HUDEP-2 (cell line): ENCODE data around the gene KIF13A.
"Not testable (repeated sequence)": the region's sequence is repeated elsewhere in the genome, so short reads cannot be mapped to it uniquely, and the experiment has no call there.

ENCODE experiments used
- DNase-seq, 76 experiments: peaks; one replicate each; lab custom pipeline; 2025; ENCODE audit not compliant: unreplicated experiment in 76 of 76; lab: John Stamatoyannopoulos, UW

The KIF13A gene

DNA sequence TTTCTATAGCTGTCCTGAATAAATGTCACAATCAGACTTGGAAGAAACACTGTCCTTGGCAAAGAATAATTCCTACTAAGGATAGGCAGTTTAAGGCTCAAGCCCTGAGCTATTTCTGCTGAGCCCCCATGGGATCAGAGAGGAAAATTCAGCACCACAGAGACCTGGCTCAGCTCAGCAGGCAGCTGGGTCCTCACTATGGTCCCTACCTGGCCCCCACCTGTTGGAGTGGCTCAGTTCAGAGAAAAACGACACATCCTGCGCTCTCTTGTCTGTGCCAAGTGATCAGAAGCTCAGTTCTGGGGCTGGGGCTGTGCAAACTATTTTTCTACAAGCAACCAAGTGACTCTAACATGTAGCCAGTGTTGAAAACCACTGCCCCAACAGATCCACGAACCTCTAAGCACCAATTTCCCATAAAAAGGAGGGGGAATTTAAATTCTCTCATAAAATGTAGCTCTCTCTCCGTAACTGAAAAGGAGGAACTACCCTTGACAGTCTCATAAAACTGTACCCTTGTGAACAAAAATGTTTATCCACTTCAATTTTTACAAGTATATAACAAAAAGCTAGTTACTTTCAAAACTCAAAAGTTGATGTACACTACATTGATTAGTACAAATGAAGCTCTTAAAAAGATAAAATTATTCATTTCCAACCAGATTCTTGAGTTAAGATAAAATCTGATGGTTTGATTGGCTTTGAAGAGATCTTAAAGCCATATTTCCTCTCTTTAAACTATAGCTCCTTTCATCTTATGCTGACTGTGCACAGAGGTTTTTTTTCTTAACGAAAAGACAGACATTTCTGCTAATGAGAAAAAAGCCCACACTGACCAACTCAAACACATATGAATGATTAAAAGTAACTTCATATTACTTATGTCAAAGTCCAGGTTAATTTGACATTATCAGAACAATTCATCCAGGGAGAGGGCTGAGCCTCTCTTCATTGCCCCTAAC lies 52.0 kb downstream of the KIF13A start:
- DNase-seq, result no peak

GRCh38 chr6:17933716-17934115 lies 53.7 kb downstream of the KIF13A start:
- DNase-seq, result no peak

DNA sequence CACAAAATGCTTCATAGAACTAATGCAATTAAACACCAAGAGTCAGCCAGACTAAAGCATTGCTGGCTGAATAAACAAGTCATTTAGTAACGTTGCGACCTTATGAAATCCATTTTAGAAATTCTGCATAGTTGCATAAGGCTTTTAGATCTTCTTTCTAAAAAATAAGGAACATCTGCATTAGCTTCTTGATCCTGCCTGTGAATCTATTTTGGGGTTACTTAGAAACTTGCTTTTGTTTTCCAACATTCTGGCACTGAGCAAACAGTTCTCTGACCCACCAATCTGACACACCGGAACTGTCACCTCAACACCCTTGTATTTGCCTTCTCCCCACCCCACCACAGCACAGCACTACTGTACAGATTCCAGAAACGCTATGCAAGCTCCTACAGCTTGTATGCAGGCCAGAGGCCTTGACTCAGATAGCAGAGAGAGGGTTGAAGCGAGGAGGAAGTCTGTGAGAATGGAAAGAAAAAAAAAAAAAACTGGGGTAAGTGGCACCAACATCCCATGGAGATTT lies 55.0 kb downstream of the KIF13A start:
- peak in 2 of 76 experiments; percentile 21 to 25 for DNase-seq

GRCh38 chr6:17931227-17931626 lies 56.2 kb downstream of the KIF13A start:
- no peak for DNase-seq

GRCh38 chr6:17930321-17930993 lies 57.0 kb downstream of the KIF13A start:
- peak in 21 of 76 experiments; percentile 15 to 72 (median 36) for DNase-seq

GRCh38 chr6:17928514-17929430 lies 58.7 kb downstream of the KIF13A start:
- no peak for DNase-seq

- DNase-seq, result no peak
Measured at GRCh38 chr6:17927705-17928104, 59.7 kb downstream of the KIF13A start.

- DNase-seq, result no peak
Measured at GRCh38 chr6:17923401-17923863, 64.0 kb downstream of the KIF13A start.

- DNase-seq, result peak in 1 of 76 experiments; percentile 19
Measured at GRCh38 chr6:17921454-17921853, 66.0 kb downstream of the KIF13A start.

DNA sequence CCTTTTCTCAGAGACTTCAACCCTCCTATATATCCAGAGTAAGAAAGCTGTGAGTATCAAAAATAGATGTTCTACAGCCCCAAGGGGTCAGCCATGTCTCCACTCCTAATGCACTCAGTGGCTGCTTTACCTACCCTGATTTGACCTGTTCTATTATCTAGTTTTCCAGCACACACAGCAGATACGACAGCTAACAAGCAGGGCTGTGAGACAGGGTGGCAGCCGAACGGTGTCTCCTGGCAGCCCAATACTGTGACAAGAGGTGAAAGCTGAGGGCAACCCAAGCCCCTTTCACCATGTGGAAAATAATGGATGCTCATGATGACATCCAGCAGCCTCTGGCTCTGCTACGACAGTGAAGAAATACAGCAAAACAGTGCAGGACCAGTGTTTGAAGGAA lies 67.9 kb downstream of the KIF13A start:
- DNase-seq, result no peak

- DNase-seq, result no peak
Measured at GRCh38 chr6:17917837-17918763, 69.3 kb downstream of the KIF13A start.

DNA sequence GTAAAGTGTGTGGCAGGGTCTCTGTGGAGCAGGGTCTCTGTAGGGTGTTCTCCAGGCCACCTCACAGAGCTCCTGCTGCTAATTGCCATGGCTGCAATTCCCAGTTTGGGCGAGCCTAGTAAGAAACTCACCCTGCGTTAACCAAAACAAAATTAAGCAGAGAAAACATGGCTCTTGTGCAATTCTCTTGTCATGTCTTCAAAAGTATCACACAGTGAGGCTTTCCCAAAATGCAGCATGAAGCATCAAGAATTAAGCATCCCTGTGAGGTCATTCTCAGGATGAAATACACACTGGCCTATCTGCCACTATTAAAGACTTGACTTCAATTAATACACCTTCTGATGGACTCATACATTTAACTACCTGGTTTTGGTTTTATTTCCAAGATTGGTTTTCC lies 72.8 kb downstream of the KIF13A start:
- no peak for DNase-seq

GRCh38 chr6:17912521-17912920 lies 74.9 kb downstream of the KIF13A start:
- DNase-seq, result no peak

GRCh38 chr6:17911656-17912055 lies 75.8 kb downstream of the KIF13A start:
- not testable (repeated sequence) for DNase-seq

DNA sequence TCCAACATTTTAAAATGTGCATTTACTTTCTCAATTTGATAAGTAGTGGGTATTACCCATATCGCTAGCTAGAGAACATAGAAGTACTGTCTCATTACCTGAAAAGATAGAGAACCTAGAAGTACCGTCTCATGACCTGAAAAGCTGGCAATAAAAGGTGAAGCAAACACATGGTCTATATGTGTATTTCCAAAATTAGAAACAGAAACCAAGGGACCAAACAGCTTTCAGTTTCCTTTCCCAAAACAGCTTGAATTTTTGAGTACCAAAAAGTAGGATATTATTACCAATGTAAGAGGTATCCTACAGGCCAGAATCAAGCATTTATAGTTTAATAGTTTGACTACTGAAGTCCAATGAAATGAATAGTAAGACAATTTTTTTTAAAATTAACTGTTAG lies 77.2 kb downstream of the KIF13A start:
- DNase-seq, result no peak

DNA sequence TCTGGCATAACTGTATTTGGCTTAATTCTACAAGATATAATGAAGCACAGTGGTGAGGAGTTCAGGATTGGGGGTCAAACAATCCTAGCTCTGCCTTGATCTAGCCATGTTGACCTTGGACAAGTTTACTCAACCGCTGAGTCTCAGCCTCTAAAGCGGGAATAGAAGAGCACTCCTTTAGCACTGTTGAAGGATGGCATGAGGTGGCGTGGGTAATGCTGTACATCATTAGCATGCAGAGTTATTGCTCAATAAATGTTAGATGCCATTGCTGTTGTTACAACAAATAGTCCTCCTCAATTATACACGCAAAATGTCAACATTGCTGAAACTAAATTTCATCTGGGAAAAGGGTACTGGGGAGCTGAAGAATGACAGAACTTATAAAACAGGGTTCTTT lies 78.6 kb downstream of the KIF13A start:
- no peak for DNase-seq

GRCh38 chr6:17907406-17908229 lies 79.8 kb downstream of the KIF13A start:
- peak in 72 of 76 experiments; percentile 23 to 95 (median 72) for DNase-seq
